Colon (tissue), 2 donors: ENCODE results near the gene KMO.
A peak's percentile ranks its signal among the peaks of the same experiment; 100 is the strongest.

Experiments used
- FAIRE-seq: peaks from 2 replicates; lab custom pipeline; 2012; peaks lifted over from hg19 to GRCh38; lab: Jason Lieb, UNC
- donor health status: control.
- donor health status: control.

The KMO gene

DNA sequence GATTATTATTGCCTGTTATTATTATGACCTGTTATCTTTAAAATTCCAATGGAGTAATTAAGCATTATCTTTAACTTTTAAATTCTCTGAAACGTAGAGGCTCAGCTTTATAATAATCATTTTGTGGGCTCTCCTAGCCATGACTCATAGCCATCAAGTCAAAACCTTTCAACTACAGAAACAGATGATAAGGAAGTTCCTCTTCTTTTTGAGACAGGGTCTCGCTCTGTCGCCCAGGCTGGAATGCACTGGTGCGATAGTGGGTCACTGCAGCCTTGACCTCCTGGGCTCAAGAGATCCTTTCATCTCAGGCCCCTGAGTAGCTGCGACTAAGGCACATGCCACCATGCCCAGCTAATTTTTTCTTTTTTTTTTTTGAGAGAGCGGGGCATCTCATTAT, 64.5 kb downstream of the KMO start:
- no peak for FAIRE-seq

DNA sequence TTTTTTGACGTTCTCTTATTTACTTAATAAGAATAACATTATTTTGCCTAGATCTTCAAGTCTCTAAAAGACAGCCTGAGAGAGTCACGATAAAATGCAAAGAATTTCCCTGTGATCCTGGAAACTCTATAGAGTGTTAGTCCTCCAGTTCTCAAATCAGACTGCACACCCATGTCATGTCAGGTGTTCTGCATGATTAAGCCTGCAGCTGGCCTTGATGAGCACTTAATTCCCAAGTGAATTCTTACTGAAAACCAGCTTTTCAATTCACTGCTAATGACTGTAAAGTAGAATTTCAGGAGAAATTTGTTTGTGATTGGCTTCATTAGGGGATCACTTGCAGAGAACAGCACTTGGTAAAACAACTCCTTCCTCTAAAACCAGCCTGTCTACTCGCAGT, 66.1 kb downstream of the KMO start:
- no peak for FAIRE-seq

DNA sequence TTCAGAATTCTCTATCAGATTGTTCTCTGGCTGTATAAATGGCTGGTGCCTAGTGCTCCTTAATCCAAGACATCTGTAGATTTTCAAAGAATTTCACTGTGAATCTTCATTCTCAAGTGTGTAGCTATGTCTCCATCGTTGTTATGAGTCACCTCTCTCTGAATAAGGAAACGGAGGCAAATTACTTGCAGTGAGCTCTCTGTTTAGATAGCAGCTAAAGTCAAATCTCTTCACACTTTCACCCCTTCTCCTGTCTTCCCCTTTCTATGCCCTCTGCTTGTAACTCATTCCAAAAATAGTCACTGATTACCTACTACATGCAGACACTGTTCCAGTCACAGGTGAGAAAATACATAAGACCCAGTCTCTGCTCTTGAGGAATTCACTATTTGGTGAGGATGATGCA, 68.3 kb downstream of the KMO start:
- FAIRE-seq, result no peak

DNA sequence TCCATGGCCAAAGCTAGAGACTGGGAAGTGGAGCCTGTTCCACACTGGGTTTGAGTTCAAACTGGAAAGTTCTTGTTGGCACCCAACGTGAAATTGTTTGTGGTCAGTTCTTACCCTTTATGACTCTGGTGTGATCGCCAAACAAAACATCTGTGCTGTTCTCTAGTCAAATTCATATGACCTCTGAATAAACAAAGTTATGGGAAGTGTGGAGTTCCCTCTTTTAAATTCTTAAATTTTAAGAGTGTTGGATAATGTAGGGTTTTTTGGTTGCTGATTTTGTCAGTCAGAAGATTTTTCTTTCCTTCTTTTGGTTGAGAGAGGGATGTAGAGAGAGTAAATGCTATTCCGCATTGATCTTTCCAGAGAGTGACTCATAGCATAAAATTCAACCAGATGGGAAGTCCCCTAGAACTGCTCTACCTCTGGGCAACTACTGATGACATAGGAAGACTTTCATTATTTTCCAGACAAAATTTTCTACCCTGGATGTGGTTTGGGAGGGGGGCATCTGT, 71.6 kb downstream of the KMO start:
- no peak for FAIRE-seq

DNA sequence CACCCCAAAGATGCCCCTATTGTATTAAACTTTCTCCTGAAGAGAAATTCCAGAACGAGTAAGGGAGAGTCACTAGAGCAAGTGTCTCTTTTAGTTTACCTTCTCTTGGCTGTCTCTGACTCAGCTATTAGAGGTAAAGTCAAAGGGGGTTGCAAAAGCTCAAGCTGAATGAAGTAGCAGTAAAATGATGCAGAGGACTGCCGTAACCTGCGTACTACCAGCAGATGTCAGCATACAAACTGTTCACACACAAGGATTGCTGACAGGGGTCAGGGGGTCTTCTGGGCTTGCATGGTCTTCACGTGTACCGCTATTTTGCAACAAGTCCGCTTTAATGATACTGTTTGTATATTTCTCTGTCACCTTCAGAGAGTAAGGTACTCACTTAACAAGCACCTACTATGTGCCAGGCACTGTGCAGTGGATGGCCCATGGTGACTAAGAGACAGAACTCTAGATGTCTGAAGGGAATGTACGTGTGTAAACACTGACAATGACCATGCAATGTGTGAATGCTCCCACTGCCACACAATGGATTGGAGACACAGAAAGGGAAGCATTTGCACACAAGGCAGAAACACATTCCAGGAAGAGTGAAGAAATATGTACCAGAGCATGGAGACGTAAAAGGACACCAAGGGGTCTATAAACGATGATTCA, 73.1 kb downstream of the KMO start:
- FAIRE-seq, result no peak

DNA sequence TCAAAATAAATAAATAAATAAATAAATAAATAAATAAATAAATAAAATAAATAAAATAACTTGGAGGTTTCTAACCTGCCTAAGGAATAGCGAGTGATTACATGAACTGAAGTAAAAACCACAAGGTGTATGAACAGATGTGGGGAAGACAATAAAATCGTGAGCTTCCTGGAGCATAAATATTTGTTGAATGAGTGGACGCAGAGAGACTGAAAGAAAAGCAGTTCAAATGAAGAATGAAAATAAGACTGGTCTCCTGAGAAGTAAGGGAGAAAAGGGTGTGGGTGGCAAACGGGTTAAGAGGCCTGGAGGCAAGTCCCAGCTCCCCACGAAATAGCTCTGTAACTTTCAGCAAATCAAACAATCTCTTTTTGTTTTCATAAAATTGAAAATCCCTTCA, 74.4 kb downstream of the KMO start:
- no peak for FAIRE-seq

DNA sequence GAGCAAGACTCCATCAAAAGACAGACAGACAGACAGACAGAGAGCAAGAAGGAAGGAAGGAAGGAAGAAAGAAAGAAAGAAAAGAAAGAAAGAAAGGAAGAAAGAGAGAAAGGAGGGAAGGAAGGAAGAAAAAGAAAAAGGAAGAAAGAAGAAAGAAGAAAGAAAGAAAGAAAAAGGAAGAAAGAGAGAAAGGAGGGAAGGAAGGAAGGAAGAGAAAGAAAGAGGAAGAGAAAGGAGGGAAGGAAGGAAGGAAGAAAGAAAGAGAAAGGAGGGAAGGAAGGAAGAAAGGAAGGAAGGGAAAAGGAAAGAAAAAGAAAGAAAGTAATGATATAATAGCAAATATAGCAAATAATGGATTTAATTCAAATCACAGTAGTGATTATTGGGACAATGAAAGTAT, 75.3 kb downstream of the KMO start:
- FAIRE-seq, result no peak

DNA sequence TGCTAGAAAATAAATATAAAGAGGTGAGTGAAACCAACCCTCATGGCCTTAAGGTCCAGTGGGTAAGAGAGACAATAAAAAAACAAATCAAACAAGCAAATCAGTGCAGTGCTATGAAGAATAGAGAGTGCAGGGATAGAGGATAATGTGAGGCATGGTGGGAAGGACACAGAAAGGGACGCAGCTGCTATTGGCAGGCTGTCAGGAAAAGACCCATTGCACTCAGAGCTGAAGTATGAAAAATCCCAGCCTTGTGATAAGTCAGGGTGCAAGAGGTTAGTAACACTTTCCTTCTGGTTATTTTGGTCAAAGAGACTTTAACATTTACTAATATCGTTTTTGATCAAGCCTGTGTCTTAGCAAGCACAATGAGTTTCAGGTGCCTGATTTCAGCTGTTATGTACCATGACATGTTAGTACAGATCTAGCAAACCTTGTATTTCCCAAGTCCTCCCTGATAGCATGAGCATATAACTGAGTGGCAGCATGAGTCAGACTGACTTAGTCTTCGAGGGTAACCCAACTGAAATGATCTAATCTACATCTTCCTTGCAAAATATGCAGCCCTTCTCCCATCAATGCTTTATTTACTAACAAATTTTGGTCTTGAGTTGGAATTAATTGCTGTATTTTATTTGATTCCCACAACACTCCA, 76.3 kb downstream of the KMO start:
- FAIRE-seq, result no peak

DNA sequence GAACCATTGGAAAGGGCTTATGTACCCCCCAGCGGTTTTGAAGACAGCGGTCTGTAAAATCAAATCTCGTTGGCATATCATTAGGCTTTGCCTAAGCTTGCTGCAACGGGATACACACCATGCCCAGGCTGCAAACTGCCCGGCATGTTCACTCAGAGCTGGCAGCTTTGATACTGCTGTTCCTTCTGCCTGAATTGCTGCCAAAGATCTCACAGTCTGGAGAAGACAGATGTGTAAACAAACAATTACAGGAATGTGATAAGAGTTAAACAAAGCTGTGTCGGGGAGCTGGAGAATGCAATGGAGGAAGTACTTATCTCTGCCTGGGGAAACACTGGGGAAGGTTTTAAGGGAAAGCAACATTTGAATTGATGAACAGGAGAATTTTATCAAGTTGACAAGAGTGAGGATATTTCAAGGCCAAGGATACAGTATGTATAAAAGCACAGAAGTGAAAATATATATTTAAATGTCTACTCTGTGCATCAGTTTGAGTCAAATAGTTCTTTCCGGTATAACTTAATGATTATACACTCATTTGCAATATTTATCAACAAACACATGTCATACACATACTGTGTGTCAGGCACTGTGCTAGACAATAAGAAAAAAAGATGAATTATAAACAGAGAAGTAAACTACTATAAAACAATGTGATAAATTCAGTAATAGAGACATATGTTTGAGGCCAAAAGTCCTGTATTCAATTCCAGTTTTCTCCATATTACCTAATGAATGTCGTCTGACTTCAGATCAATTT, 78.1 kb downstream of the KMO start:
- FAIRE-seq, result no peak

DNA sequence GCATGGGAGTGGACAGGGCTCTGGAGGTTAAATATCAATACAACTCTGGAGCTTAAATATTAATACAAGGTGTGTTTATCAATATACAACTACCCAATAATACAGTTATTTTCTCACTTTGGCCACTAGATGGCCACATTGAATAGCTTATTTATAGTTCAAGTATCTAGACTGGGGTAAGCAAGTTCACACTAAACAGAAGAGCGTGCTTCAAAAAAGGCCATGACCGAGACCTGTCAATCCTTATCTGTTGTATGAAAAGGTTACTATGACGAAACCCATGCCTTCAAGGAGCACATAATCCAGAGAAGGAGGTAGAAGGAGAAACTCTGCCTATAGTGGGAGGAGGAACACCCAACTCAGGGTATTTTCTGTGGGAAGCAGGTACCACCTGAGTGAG, 78.9 kb downstream of the KMO start:
- FAIRE-seq, result no peak

DNA sequence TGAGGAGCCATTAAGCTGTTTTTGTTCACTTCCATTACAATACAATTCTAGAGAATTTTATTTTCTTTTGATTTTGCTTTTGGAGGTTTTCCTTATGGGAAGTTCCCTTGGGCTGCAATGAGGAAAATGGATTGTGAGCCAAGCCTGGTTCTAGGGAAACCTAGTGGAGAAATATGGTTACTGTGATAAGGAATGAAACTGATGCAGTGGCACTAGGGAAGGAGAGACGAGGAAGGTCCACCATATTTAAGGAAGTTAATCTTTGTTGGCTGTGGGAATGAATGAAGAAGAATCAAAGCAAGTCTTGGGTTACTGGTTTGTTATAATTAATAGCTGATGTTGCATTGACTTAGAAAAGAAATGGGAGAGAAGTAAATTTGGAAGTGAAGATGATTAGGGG, 79.6 kb downstream of the KMO start:
- FAIRE-seq, result no peak

DNA sequence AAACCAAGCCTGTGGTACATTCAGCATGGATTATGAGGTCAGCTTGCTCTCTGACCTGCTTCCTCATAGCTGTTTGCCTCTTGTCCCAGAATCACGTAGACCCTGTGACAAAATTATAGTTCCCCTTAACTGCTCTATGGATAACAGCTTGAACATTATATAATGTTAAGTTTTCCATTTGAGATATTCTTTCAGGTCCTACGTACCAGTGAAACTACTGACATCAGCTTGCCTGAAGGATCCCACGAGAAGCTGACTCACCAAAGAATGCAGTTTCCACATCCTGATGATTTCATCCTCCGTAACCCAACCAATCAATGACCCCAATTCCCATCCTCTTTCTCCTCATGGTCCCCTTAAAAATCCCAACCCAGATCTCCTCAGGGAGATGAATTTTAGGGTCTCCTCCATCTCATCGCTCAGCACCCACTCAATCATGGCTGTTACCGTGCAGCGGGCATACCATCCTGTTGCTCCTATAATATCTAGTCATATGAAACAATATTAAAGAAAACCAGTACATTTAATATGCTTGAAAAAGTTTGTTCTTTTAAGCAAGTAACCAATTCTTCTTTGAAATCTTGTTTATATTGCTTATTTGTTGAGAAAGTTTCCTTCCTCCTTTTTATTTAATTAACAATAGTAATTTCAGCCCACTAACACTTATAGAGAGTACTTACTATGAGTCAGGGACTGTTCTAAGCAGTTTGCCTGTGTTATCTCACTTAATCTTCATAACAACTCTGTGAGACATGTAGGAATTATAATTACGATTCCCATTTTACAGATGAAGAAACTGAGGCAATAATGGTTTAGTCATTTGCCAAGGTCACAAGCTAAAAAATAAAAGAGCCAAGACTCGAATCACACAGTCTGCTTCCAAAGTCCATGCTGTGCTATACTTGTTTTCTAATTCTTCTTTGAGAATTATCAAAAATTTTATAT, 80.6 kb downstream of the KMO start:
- FAIRE-seq, result no peak

DNA sequence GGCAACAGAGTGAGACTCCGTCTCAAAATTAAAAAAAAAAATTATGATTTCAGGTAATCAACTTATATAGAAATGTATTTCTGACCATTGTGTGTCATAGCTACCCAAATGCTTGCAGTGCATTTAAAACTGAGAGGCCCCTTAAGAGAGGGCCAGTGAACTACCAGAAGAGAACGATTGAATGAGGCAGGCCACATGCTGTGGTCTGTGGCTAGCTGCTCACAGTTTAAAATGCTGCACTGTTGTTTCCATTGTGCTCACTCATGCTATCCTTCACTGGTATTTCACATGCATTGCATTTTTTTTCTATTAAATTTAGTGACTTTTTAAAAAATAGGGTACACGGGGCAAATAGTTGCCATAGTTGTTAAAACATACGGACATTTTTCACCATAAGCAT, 82.0 kb downstream of the KMO start:
- FAIRE-seq, result no peak

DNA sequence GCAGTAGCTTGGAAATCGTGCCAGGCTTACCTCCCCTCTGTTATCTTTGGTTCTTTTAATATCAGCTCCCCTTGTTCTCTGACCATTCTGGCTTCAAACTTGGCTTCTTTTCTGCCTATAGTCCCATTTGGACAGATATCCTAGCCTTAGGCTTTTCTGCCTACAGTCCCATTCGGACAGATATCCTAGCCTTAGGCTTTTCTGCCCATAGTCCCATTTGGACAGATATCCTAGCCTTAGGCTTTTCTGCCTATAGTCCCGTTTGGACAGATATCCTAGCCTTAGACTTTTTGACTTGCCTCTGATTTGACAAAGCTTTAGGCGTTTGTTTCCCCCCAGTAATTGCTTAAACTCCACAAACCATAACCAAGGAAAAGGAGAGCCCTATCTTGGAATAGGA, 82.4 kb downstream of the KMO start:
- no peak for FAIRE-seq

DNA sequence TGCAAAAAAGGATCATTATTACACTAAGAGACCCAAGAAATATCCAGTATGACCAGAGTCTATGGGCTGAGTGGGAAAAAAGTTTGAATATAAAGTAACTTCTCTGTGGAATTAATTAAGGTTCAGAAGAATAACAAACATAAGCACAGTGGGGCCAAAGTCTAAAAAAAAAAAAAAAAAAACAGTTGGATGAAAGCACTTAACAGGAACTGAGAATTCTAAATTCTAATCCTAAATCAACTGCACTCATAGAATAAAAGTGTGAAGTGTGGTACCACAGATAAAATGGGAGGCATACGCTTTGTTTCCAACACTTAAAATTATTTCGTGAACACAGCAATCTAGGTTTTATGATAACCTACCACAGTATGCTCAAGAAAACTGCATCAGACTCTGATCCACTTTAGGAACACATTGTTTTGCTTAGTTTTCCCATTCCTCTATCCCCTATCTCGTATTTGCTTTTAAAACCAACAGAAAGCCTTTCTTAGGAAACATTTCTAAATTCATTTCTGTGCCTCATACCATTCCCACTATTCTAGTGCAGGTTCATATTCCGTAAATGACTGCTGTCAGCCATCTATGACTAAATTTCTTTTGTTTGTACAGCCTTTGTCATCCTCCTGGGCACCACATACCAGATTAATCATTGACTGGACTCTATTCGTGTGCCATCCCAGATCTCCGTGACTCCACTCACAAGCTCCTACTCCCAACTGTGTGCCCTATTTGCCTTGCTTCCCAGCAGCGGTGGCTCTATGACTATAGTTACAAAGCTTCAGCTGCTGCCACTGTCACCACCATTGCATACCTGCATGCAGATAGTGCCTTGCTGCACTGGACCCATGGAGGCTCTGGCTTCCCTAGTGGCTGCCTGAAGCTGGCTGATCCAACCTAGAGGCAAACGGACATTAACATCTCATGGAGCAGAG, 83.1 kb downstream of the KMO start:
- FAIRE-seq, result no peak

DNA sequence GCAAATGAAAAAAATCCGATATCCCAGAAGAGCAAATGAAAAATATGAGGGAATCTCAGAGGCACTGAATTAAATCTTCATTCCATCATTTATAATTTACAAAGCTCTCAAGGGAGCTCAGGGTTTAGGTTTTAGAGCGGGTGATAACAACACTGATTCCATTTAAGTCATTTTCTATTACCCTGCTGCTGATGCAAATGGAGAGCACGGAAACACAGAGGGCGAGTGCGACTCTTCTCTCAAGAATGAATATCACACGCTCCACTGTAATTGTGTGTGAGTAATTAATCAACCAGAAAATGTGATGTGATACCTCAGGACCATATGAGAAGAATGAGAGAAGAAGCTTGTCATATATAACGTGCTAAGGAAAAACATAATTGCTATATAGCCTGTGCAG, 85.2 kb downstream of the KMO start:
- FAIRE-seq, result no peak

DNA sequence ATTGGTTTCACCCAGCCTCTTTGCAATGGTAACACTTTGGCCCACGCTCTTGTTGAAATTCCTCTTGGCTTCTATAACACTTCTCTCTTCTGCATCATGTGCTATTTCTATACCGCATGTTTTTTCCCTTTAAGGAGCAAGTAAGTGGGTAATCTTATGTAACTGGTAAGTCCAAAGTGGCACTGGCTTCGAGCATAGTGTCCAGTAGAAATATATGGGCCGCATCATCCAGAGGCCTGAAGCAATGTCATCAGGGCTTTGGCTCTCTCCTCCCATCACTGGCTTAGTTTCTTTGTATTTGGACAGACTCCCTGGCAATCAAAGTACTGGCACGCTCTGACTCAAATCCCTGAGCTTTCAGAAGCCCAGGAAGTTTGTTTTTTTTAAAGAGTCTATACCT, 90.5 kb downstream of the KMO start:
- no peak for FAIRE-seq

DNA sequence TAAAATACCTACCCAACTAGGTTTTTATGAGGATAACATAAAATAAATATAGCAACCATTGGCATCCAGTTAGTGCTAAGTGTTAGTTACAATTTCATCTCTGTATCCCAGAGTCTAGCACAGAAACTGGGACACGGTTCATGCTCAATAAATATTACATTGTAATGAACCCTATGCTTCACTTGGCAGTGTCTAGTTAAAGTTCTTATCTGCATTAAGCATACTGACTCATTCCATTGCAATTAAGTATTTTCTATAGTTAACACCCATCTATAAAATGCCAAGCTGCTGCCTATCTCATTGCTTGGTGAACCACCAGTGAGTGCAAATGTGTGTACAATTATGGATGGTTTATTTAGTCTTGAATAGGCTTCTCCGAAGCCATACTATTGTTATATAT, 92.8 kb downstream of the KMO start:
- no peak for FAIRE-seq

DNA sequence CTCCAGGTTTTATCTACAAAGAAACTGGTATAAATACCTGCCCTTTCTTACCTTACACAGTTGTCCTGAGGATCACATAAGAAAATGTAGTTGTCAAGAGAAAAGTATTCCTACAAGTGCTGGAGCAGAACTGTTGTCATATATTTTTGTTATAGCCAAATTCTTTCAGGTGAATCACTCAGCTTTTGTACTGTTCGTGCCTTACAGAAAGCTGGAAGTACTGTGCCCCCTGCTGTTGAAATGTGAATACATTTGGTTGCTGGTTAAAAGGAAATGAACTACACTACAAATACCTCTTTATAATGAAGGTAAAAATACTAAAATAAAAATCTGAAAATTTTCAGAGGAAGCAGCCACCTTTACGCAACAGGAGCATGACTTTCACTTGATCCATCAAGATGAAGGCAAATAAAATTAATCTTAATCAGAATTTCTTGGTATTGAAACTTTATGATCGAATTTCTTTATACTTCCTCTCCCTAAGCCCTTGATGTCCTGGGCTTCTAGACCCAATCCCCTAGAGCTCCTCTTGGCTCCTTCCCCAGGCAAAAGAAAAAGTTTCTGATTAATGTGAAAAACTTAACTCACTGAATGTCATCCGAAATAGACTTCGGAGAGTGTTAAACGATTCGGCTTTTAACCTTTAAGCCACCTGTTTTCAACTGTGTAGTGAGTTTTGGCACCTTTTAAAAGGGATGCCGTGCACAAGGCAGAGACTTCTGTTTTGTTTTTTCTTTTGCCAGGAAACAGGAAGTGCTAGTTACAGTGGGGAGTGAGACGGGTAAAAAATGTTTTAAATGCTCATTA, 95.5 kb downstream of the KMO start:
- peak; percentile 36 for FAIRE-seq

DNA sequence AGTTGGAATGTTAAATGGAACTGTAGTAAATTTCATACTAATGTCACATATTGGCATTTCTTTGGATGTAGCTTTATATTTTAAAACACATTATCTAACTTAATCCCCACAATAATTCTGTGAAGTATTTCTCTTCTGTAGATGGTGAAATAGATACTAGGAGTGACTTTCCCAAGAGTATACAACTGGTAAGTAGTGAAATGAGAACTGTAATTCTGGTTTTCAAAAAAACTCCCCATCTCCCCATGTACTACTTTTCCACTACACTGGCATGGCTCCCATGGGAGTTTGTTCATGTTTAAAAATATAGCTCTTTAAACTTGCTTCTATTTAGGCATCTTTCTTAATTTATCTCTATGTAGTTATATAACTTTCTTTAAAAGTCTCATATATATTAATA, 97.8 kb downstream of the KMO start:
- no peak for FAIRE-seq
